Measurements from ENCODE around the gene C2orf66.
A peak's percentile ranks its signal among the peaks of the same experiment; 100 is the strongest.

The C2orf66 gene

GRCh38 chr2:196809260-196809659 is at the start of gene C2orf66:
C2orf66 (minus strand) TSS chr2:196809355; CDS start chr2:196809336, 19 bp downstream.
- DNase-seq: no peak

- no peak for DNase-seq
These were observed 45.5 kb upstream of the C2orf66 start for GRCh38 chr2:196854629-196855028.

- no peak for DNase-seq
These were observed 44.3 kb upstream of the C2orf66 start for GRCh38 chr2:196853301-196854087.

- DNase-seq: no peak
These were observed 41.9 kb upstream of the C2orf66 start for GRCh38 chr2:196851088-196851487.

GRCh38 chr2:196849895-196850294 is 40.7 kb upstream of the C2orf66 start:
- peak; percentile 38 for DNase-seq

GRCh38 chr2:196846295-196846694 is 37.1 kb upstream of the C2orf66 start:
- DNase-seq: no peak

- DNase-seq: no peak
These were observed 36.2 kb upstream of the C2orf66 start for GRCh38 chr2:196845371-196845770.

- no peak for DNase-seq
These were observed 31.0 kb upstream of the C2orf66 start for GRCh38 chr2:196840171-196840570.

- no peak for DNase-seq
These were observed 30.4 kb upstream of the C2orf66 start for GRCh38 chr2:196839574-196839973.

- DNase-seq: peak; percentile 49
These were observed 27.3 kb upstream of the C2orf66 start for GRCh38 chr2:196836440-196836839.

- no peak for DNase-seq
These were observed 21.5 kb upstream of the C2orf66 start for GRCh38 chr2:196830701-196831100.

GRCh38 chr2:196827356-196827755 is 18.2 kb upstream of the C2orf66 start:
- DNase-seq: no peak

- DNase-seq: peak; percentile 88
These were observed 14.8 kb upstream of the C2orf66 start for GRCh38 chr2:196823750-196824522.

GRCh38 chr2:196821195-196821594 is 12.0 kb upstream of the C2orf66 start:
- peak; percentile 61 for DNase-seq

GRCh38 chr2:196808083-196808665 is 981 bp downstream of the C2orf66 start:
- DNase-seq: peak; percentile 5

GRCh38 chr2:196804381-196804780 is 4.8 kb downstream of the C2orf66 start:
- DNase-seq: peak; percentile 3

GRCh38 chr2:196802401-196802800 is 6.8 kb downstream of the C2orf66 start:
- DNase-seq: no peak

- DNase-seq: no peak
These were observed 7.4 kb downstream of the C2orf66 start for GRCh38 chr2:196801674-196802261.

- DNase-seq: peak; percentile 1
These were observed 10.2 kb downstream of the C2orf66 start for GRCh38 chr2:196798980-196799379.

- DNase-seq: no peak
These were observed 16.3 kb downstream of the C2orf66 start for GRCh38 chr2:196792865-196793264.

- DNase-seq: peak; percentile 80
These were observed 25.6 kb downstream of the C2orf66 start for GRCh38 chr2:196783431-196784094.

GRCh38 chr2:196767101-196767500 is 42.1 kb downstream of the C2orf66 start:
- DNase-seq: no peak

GRCh38 chr2:196759378-196759706 is 49.8 kb downstream of the C2orf66 start:
- no peak for DNase-seq
